Urinary bladder (tissue), 4 donors: Measurements from ENCODE around the gene UNKL. TPM values are rescaled to one million over a fixed set of nuclear protein-coding genes. Genes with fewer than 3 reads are reported as not detected.

Source experiments
- DNase-seq: peaks from one replicate; pipeline ENCODE4 v3.0.0-alpha.2; 2015; ENCODE audit errors: extremely low spot score
- H3K27ac ChIP-seq: one replicate; pipeline ENCODE4 v1.5.1; 2013; ENCODE audit warnings: low read depth, mild to moderate bottlenecking, moderate library complexity
- H3K36me3 ChIP-seq: one replicate; pipeline ENCODE4 v1.6.1; 2013; ENCODE audit warnings: mild to moderate bottlenecking, moderate library complexity; ENCODE audit not compliant: insufficient read depth
- H3K4me1 ChIP-seq: one replicate; pipeline ENCODE4 v1.6.1; 2013; ENCODE audit warnings: mild to moderate bottlenecking, moderate library complexity; ENCODE audit not compliant: insufficient read depth
- H3K4me3 ChIP-seq: one replicate; pipeline ENCODE4 v1.5.1; 2013; ENCODE audit warnings: low read depth, low read length
- WGBS: extraction: QIAGEN DNeasy Blood & Tissue Kit; methylation state at CpG from one replicate; pipeline ENCODE4 v1.1.7; 2013; 5-methylcytosine and 5-hydroxymethylcytosine counted together
- polyA plus RNA-seq: library from polyadenylated mRNA; stranded (reverse); fragments of 200-250 nt; gene quantifications from one replicate; pipeline ENCODE4 v1.2.3, GENCODE V29; 2013
- total RNA-seq: library from RNA; depleted of rRNA; stranded (reverse); fragments of >200 nt; gene quantifications from one replicate; pipeline ENCODE4 v1.2.3, GENCODE V29; 2014
- donor health status: healthy with polysubstance abuse.
- donor health status: healthy.

The UNKL gene
- total and polyA plus RNA-seq, 2 donors, result 11.2 to 18.7 TPM

DNA sequence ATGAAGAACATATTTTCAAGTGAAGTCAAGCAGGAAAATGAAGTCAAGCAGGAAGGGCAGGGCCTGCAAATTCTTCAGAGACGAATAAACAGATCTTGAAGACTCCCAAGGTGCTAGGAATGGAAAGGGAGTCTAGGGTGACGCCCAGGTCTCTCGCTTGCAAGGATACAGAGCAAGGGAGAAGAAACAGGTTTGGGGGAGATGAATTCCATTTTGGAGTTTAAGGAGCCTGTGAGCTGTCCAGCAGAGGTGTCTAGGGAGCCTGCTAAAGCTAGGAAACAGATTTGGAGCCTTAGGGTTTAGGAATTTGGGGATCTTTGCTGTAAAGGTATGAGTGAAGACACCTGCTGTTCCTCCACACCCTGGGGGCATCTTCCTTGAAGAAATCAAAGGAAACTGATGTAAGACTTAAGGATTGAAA, 2.0 kb upstream of the UNKL start:
- no peak for DNase-seq
- WGBS, result 73% methylated on average over 3 of the region's 3 CpGs
- Histone ChIP-seq H3K36me3 (no peaks in the 10 kb centered on the region), H3K4me1 (no peaks in the 10 kb centered on the region), H3K27ac (peak overlapping the region; percentile 30), H3K4me3 (no peak overlapping the region)

DNA sequence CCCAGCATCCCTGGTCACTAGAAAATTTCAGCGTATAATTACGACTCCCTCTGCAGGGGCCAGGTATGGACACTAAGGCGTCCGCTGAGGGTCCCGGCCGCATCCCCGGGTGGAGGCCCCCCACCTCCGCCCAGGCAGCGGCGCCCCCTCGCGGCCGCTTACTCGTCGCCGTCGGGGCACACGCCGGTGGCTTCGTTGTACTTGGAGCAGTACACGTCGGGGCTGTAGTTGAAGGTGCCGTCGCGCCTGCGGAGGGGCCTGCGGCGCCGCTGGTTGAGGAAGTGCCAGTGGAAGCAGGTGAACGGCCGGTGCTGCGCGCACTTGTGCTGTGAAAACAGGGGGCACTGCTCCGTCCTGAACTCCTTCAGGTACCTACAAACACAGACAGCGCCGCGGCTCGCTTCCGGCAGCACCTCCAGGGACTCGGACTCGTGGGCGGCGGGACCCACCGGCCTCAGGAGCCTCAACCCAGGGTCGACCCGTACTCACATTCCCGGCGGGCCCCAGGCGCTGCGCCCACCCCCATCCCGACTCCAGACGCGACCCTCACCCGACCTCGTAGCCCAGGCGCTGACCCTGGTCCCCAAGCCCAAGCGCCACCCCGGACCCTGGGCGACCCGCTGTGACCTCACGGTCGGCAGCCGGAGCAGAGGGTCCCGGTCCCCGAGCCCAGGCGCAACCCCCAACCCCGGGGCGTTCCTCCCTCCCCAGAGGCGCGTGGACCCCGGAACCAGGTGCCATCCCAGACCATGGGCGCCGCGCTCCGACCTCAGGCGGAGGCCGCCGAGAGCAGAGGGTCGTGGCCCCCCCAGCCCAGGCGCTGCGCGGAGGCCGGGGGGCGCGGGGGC, 596 bp downstream of the UNKL start:
- no peaks in the 10 kb centered on the region for H3K4me1 ChIP-seq

DNA sequence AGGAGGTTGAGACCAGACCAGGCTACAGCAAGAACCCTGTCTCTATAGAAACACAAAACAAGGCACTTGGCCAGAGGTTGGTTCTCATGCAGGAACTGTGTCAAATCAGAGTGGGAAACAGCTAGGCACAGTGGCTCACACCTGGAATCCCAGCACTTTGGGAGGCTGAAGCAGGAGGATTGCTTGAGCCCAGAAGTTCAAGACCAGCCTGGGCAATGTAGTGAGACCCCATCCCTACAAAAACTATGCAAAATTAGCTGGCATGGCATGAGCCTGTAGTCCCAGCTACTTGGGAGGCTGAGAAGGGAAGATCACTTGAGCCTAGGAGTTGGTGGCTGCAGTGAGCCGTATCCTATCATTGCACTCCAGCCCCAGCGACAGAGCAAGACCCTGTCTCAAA, 1.7 kb downstream of the UNKL start:
- Histone ChIP-seq H3K4me3 (no peak overlapping the region), H3K4me1 (no peaks in the 10 kb centered on the region), H3K27ac (no peak overlapping the region), H3K36me3 (no peaks in the 10 kb centered on the region)
- 80% methylated on average over 2 of the region's 2 CpGs for WGBS
- DNase-seq, result no peak

More for the DNA sequence above, 596 bp downstream of the UNKL start:
- WGBS, result 2% methylated on average over 85 of the region's 85 CpGs
- peak overlapping the region; percentile 97 for H3K27ac ChIP-seq
- DNase-seq, result no peak
- H3K4me3 ChIP-seq, result peak overlapping the region; percentile 100
- H3K36me3 ChIP-seq, result no peaks in the 10 kb centered on the region

DNA sequence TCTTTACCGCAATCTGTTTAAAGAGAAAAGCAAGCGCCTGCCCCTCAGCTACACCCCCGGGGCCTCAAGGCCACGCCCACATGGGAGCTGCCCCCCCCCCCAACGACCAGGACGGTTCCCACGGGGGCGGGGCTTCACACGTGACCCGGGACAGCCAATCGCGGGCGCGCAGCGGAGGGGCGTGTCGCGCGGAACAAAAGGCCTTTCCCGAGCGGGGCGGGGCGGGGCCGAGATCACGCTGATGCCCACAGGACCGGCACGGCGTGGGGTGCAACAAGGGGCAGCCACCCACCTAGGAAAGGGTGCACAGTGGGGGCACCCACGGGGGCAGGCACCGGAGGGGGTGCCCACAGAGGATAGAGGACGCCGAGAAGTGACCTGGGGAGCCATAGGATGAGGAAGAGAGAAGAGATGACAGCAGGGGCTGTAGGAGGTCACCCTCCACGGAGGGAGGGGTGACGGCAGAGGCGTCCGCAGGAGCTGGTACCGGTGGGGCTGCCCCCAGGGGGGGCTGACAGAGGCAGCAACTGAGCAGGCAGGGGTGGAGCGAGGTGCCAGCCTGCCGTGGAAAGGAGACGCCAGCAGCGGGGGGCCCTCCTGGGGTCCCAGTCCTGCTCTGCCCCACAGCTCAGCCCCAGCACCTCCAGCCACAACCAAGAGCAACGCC, 6.2 kb downstream of the UNKL start:
- Histone ChIP-seq H3K4me3 (peak overlapping the region; percentile 15), H3K27ac (no peak overlapping the region), H3K36me3 (no peaks in the 10 kb centered on the region), H3K4me1 (no peaks in the 10 kb centered on the region)
- DNase-seq, result peak; percentile 72
- 3% methylated on average over 42 of the region's 42 CpGs for WGBS

DNA sequence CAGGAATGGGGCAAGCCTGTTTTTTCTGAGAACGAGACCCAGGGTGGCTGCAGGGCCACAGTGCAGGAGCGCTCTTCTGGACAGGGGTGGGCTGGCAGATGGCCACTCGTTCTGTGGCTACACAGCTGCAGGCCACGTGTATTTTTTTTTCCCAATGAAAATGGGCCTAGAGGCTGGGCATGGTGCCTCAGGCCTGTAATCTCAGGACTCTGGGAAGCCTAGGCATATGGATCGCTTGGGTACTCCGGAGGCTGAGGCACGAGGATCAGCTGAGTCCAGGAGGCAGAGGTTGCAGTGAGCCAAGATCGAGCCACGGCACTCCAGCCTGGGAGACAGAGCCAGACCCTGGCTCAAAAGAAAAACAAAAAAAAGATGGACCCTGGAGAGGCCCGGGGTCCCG, 6.8 kb downstream of the UNKL start:
- Histone ChIP-seq H3K36me3 (peaks cover 3% of the 10 kb centered on the region), H3K4me3 (no peak overlapping the region), H3K4me1 (no peaks in the 10 kb centered on the region), H3K27ac (no peak overlapping the region)
- DNase-seq, result no peak
- 19% methylated on average over 11 of the region's 11 CpGs for WGBS

DNA sequence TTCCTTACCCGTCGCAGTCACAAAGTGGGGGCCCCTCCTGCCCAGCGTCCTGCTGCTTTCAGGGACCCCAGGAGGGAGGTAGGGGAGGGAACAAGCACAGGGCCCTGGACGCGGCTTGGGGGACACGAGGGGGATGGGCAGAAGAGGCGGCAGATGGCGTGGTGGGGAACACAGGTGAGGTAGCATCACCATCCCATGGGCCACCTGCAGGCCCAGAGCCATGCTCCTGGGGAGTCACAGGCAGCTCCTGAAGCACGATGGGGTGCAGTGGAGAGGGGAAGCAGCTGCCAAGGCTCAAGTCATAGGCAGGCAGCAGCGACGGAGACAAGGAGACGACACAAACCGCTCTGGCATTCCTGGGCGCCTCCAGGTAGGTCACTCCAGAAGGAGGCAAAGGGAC, 10.8 kb downstream of the UNKL start:
- DNase-seq, result no peak
- WGBS, result 92% methylated on average over 14 of the region's 14 CpGs
- Histone ChIP-seq H3K27ac (no peak overlapping the region), H3K4me3 (no peak overlapping the region), H3K36me3 (peaks cover 7% of the 10 kb centered on the region), H3K4me1 (no peaks in the 10 kb centered on the region)

DNA sequence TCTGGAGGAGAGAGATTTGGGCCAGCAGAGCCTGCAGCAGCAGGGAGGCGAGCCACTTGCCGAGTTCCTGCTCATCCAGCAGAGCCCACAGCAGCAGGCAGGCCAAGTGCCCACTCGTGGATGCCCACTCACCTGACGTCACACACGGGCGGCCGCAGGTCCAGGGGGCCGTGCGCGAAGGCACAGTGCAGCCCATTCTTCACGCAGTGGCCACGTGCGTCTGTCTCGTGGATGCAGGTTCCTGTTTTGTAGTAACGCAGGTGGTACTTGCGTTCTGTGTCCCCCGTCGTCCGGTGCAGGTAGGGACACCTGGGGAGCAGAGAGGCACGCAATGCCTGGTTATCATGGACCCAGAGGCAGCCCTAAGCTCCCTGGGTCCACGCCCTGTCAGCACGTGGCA, 11.5 kb downstream of the UNKL start:
- DNase-seq, result no peak
- Histone ChIP-seq H3K36me3 (peaks cover 7% of the 10 kb centered on the region), H3K4me1 (no peaks in the 10 kb centered on the region), H3K4me3 (no peak overlapping the region), H3K27ac (no peak overlapping the region)
- 93% methylated on average over 22 of the region's 22 CpGs for WGBS

DNA sequence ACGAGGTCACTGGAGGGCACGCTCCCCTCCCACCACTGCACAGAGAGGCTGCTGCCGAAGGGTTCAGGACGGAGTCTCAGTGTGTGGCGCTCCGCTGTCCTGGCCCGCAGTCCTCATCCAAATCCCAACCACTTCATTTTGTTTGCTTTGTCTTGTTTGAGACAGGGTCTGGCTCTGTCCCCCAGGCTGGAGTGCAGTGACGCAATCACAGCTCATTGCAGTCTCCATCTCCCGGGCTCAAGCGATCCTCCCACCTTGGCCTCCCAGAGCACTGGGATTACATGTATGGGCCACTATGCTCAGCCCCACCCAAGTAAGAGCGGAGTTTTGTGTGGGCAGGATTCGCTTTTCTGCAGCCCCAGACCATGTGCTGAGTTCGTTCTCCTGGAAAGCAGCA, 12.7 kb downstream of the UNKL start:
- no peak overlapping the region for H3K27ac ChIP-seq
- H3K4me1 ChIP-seq, result no peaks in the 10 kb centered on the region
- 93% methylated on average over 13 of the region's 13 CpGs for WGBS
- peaks cover 7% of the 10 kb centered on the region for H3K36me3 ChIP-seq
- DNase-seq, result no peak
- no peak overlapping the region for H3K4me3 ChIP-seq

DNA sequence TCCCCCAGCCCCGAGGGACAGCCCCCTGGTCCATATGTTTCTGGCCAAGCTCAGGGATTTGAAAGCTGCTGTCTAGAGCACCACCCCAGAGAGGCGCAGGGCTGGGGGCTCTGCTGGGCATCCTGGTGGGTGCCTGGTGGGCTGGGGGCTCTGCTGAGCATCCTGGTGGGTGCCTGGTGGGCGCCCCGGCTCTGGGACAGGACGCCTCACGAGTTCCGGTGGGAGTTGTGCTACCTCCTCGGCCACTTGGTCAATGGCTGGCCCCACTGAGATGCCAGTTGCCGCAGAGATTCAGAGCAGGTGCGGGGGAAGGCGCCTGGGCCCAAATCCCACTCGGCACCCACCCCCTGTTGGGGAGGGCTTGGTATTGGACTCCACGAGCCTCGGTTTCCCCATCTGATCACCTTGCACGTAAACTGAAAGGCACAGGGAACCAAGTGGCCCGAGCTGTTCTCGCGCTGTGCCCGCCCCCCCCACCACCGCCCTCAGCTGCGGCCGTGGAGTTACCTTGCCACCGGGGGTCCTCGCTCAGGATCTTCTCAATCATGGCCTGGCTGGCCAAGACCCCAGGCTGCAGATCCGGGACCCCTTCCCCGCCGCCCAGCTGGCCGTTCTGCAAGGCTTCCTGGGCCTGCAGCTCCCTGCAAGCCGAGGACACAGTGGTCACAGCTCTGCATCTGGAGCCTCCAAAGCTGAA, 13.3 kb downstream of the UNKL start:
- no peak for DNase-seq
- Histone ChIP-seq H3K27ac (no peak overlapping the region), H3K4me3 (no peak overlapping the region), H3K4me1 (no peaks in the 10 kb centered on the region), H3K36me3 (peaks cover 7% of the 10 kb centered on the region)
- WGBS, result 92% methylated on average over 29 of the region's 29 CpGs

DNA sequence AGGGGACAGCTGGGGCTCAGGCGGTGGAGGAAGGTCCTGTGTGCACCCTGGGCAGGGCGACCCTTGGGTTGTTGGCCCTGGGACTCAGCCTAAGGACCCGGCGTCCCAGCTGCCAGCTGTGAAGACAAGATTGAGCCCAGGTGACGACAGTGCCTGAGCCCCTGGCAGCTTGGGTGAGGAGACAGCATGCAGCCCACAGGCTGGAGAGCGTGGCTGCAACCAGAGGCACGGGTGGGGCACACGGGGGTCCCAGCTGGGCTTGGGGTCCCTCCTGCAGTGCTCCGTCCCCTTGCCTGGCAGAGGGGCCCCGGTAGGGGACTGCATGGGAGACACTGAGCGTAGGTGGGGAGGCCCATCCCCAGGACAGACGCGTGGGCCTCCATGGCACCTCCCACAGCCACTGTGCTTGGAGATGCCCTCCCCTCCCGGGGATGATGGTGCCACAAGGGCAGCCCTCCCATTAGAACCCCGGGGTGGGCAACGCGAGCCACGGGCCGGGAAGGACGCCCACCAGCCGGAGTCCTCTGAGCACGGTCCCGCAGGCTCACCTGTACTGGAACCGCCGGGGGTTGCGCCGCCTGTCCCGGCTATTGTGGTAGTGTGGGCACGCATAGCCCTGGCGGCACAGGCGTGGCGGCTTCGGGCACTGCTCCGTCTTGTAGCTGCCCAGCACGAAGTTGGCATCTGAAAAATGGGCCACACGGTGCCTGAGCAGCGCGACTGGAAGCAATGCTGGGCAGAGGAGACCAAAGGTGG, 15.5 kb downstream of the UNKL start:
- DNase-seq, result no peak
- Histone ChIP-seq H3K4me1 (no peaks in the 10 kb centered on the region), H3K4me3 (no peak overlapping the region), H3K36me3 (peaks cover 7% of the 10 kb centered on the region), H3K27ac (no peak overlapping the region)
- WGBS, result 96% methylated on average over 38 of the region's 38 CpGs

DNA sequence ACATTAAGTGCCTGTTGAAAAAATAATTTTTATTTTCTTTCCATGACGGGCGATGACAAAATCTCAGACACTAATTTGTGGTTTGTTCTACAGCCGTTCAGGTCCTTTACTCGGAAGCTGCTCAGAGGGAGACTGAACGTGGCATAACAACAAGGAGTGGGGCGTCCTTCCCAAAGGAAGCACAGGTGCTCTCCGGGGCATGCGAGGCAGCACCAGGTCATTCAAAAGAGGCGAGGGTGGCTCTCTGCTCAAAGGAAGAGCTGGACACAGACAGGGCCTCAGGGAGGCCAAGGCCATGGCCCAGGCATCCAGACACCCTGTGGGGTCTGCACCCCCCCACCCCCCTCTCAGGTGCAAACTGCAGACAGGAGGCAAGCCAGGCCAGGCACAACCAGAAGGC, 16.2 kb downstream of the UNKL start:
- H3K4me1 ChIP-seq, result no peaks in the 10 kb centered on the region
- 94% methylated on average over 9 of the region's 9 CpGs for WGBS
- no peak overlapping the region for H3K4me3 ChIP-seq
- H3K36me3 ChIP-seq, result peaks cover 7% of the 10 kb centered on the region
- H3K27ac ChIP-seq, result no peak overlapping the region
- DNase-seq, result no peak

DNA sequence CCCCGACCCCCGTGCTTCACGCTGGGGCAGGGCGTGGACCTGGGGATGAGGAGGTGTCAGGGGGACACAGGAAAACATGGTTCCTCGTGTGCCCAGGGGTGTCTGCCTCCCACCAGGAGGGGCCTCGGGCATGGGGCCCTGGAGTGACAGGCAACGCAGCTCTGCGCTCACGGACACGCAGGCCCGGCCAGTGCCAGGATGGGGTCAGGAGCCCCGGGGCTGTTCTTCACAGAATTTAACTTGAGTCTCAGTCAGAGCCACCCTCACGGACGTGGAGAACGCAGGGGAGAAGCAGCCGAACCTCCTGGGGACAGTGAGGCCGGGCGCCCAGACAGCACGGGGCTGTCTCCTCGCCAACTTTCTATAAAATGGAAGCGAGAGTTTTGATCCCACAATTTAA, 16.7 kb downstream of the UNKL start:
- Histone ChIP-seq H3K36me3 (peaks cover 4% of the 10 kb centered on the region), H3K27ac (no peak overlapping the region), H3K4me1 (no peaks in the 10 kb centered on the region), H3K4me3 (no peak overlapping the region)
- WGBS, result 92% methylated on average over 20 of the region's 21 CpGs
- no peak for DNase-seq

DNA sequence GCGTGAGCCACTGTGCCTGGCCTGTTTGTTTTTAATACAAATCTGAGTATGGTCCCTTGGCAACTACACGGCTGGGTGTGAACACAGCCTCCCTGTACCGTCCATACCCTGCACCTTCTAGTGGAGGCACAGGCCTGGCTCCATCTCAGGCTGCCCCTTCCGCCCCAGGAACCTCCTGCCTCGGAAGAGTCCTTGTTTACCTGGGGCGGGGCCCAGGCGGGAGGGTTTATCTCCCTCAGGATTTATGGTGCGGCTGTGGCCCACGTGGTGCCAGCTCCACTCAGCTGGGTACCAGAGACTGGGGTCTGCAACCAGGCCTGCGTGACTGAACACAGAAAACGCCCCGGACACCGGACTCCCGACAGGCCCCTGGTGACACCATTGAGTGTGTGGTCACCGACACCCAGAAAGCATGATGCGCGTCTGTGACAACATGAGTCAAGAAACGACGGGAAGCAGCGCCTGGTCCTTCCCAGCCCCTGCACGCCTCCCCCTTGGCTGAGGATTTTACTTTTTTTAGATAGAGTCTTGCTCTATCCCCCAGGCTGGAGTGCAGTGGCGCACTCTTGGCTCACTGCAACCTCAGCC, 19.0 kb downstream of the UNKL start:
- 86% methylated on average over 22 of the region's 22 CpGs for WGBS
- no peak for DNase-seq
- peaks cover under 1% of the 10 kb centered on the region for H3K36me3 ChIP-seq

More for the DNA sequence above, 19.0 kb downstream of the UNKL start:
- no peak overlapping the region for H3K4me3 ChIP-seq
- H3K27ac ChIP-seq, result no peak overlapping the region
- H3K4me1 ChIP-seq, result no peaks in the 10 kb centered on the region
